Liver (tissue), 9 donors: ENCODE measurements around the gene FAM117A. TPM values are rescaled to one million over a fixed set of nuclear protein-coding genes. Genes with fewer than 3 reads are reported as not detected.

Experiments
- DNase-seq: peaks from one replicate; pipeline ENCODE4 v3.0.0-alpha.2; 2017; ENCODE audit warnings: low spot score
- H3K27ac ChIP-seq, 2 donors: one replicate each; pipeline ENCODE4 v1.7.0; 2013; ENCODE audit warnings: inconsistent platforms in 2 of 2, low read length in 2 of 2, control low read depth in 1 of 2, low read depth in 1 of 2, mild to moderate bottlenecking in 1 of 2
- H3K27me3 ChIP-seq, 4 donors: one replicate each; pipeline versions ENCODE4 v1.6.1 to v1.7.0; 2013; ENCODE audit warnings: low read length in 3 of 4, inconsistent platforms in 1 of 4, mild to moderate bottlenecking in 1 of 4, moderate library complexity in 1 of 4; ENCODE audit not compliant: control insufficient read depth in 4 of 4, insufficient read depth in 4 of 4
- H3K36me3 ChIP-seq, 4 donors: one replicate each; pipeline versions ENCODE4 v1.6.1 to v1.7.0; 2013; ENCODE audit warnings: low read length in 3 of 4, mild to moderate bottlenecking in 3 of 4, low read depth in 1 of 4, moderate library complexity in 1 of 4; ENCODE audit not compliant: control insufficient read depth in 4 of 4, insufficient read depth in 3 of 4
- H3K4me1 ChIP-seq, 4 donors: one replicate each; pipeline versions ENCODE4 v1.6.1 to v1.7.0; 2013; ENCODE audit warnings: low read length in 3 of 4, mild to moderate bottlenecking in 3 of 4, moderate library complexity in 1 of 4; ENCODE audit not compliant: control insufficient read depth in 4 of 4, insufficient read depth in 4 of 4
- H3K4me3 ChIP-seq, 3 donors: one replicate each; pipeline versions ENCODE4 v1.6.1 to v1.7.0; 2013; ENCODE audit warnings: low read length in 3 of 3, control low read depth in 1 of 3, low read depth in 1 of 3, mild to moderate bottlenecking in 1 of 3
- H3K9ac ChIP-seq, 2 donors: one replicate each; pipeline ENCODE4 v1.7.0; 2013; ENCODE audit warnings: low read length in 2 of 2, mild to moderate bottlenecking in 2 of 2, moderate library complexity in 2 of 2, control low read depth in 1 of 2, low read depth in 1 of 2
- H3K9me3 ChIP-seq, 4 donors: one replicate each; pipeline versions ENCODE4 v1.6.1 to v1.7.0; 2013; ENCODE audit warnings: low read length in 3 of 4; ENCODE audit not compliant: control insufficient read depth in 4 of 4
- CTCF ChIP-seq: fragments of 150-350 bp; IDR thresholded peaks from 2 replicates; pipeline ENCODE4 v1.5.1; 2017; ENCODE audit warnings: improper control_type of control experiment, low read depth, low read length; ENCODE audit not compliant: missing input control
- EGR1 ChIP-seq, 2 donors: IDR thresholded peaks; 2 replicates each; pipeline ENCODE4 v1.6.1; 2016 to 2018; ENCODE audit warnings: antibody characterized with exemption in 2 of 2, low read depth in 2 of 2
- FOXA1 ChIP-seq: IDR thresholded peaks from 2 replicates; pipeline ENCODE4 v1.6.1; 2016; ENCODE audit warnings: antibody characterized with exemption
- FOXA2 ChIP-seq: IDR thresholded peaks from 2 replicates; pipeline ENCODE4 v1.6.1; 2016; ENCODE audit warnings: antibody characterized with exemption
- GABPA ChIP-seq, 2 donors: IDR thresholded peaks in 1 of 2; conservative IDR thresholded peaks in 1 of 2; 2 replicates each; pipeline ENCODE4 v1.6.1; 2016; ENCODE audit warnings: antibody characterized with exemption in 2 of 2, mild to moderate bottlenecking in 1 of 2, moderate library complexity in 1 of 2
- HNF4A ChIP-seq, 2 donors: conservative IDR thresholded peaks; 2 replicates each; pipeline ENCODE4 v1.6.1; 2016; ENCODE audit warnings: antibody characterized with exemption in 2 of 2, mild to moderate bottlenecking in 2 of 2
- HNF4G ChIP-seq: IDR thresholded peaks from 2 replicates; pipeline ENCODE4 v1.6.1; 2016; ENCODE audit warnings: antibody characterized with exemption
- JUND ChIP-seq, 2 donors: IDR thresholded peaks; 2 replicates each; pipeline ENCODE4 v1.6.1; 2016; ENCODE audit warnings: antibody characterized with exemption in 2 of 2
- MAX ChIP-seq: IDR thresholded peaks from 2 replicates; pipeline ENCODE4 v1.6.1; 2016; ENCODE audit warnings: antibody characterized with exemption
- NR2F2 ChIP-seq: IDR thresholded peaks from 2 replicates; pipeline ENCODE4 v1.6.1; 2016; ENCODE audit warnings: antibody characterized with exemption
- RAD21 ChIP-seq, 2 donors: IDR thresholded peaks; 2 replicates each; pipeline ENCODE4 v1.6.1; 2016; ENCODE audit warnings: antibody characterized with exemption in 2 of 2, mild to moderate bottlenecking in 2 of 2
- REST ChIP-seq: IDR thresholded peaks from 2 replicates; pipeline ENCODE4 v1.6.1; 2016; ENCODE audit warnings: antibody characterized with exemption, mild to moderate bottlenecking
- RXRA ChIP-seq, 2 donors: IDR thresholded peaks; 2 replicates each; pipeline ENCODE4 v1.6.1; 2017 to 2018; ENCODE audit warnings: antibody characterized with exemption in 2 of 2, mild to moderate bottlenecking in 1 of 2
- SP1 ChIP-seq: IDR thresholded peaks from 2 replicates; pipeline ENCODE4 v1.6.1; 2018; ENCODE audit warnings: antibody characterized with exemption, mild to moderate bottlenecking
- TAF1 ChIP-seq: conservative IDR thresholded peaks from 2 replicates; pipeline ENCODE4 v1.6.1; 2016; ENCODE audit warnings: antibody characterized with exemption, mild to moderate bottlenecking
- YY1 ChIP-seq: IDR thresholded peaks from 2 replicates; pipeline ENCODE4 v1.6.1; 2016; ENCODE audit warnings: antibody characterized with exemption, mild to moderate bottlenecking
- WGBS: extraction: QIAGEN DNeasy Blood & Tissue Kit; methylation state at CpG from one replicate; pipeline ENCODE4 v1.1.7; 2013; 5-methylcytosine and 5-hydroxymethylcytosine counted together
- polyA plus RNA-seq, 2 donors: library from polyadenylated mRNA; stranded (reverse) in 1 of 2; unstranded in 1 of 2; fragments of 200-250 nt in 1 of 2; fragments of >200 nt in 1 of 2; fragmentation: Nextera tagmentation in 1 of 2; extraction: Ambion mirVana in 1 of 2; gene quantifications; one replicate each; pipeline versions ENCODE4 v1.2.1 to v1.2.3, GENCODE V29; 2013 to 2015
- total RNA-seq, 2 donors: library from RNA; depleted of rRNA; stranded (reverse); fragments of >200 nt; gene quantifications; one replicate each; pipeline ENCODE4 v1.2.3, GENCODE V29; 2014
- TF ChIP-seq, protein P1 (sequence below): IDR thresholded peaks from 2 replicates; pipeline ENCODE4 v1.6.1; 2016; ENCODE audit warnings: antibody characterized with exemption
- TF ChIP-seq, protein P2 (sequence below): IDR thresholded peaks from 2 replicates; pipeline ENCODE4 v1.6.1; 2016; ENCODE audit warnings: antibody characterized with exemption
- donor health status: healthy.
- donor health status: healthy.
- donor health status: healthy.
- donor health status: healthy.
- donor health status: healthy.

FAM117A gene
- total and polyA plus RNA-seq, 4 donors = 4.5 to 39.3 (median 5.5) TPM

DNA sequence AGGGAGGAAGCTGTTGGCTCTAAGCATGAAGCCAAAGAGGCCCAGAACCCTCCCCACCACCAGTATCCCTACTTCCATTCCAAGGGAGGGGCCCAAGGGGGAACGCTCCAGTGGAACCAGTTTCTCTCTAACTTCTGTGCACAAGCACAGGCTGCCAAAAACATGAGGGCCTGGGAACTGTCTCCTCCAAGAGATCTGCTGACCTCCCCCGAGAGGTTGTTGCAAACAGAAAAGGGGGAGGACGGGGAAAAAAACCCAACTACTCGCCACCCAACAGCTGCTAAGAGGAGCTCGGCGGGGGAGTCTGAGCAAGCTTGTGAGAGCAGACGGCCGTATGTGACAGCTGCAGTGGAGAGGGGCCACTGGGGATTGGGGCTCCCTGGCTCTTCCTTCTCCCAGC is 40.5 kb downstream of the FAM117A start:
- 86% methylated on average over 8 of the region's 8 CpGs for WGBS
- DNase-seq = no peak

More for the DNA sequence above, 40.5 kb downstream of the FAM117A start:
- Histone ChIP-seq H3K27me3 (no peaks in the 10 kb centered on the region), H3K9me3 (no peaks in the 10 kb centered on the region), H3K9ac (no peak overlapping the region), H3K36me3 (peaks cover 2 to 23% (median 18%) of the 10 kb centered on the region in 4 donors), H3K27ac (no peak overlapping the region), H3K4me1 (peaks cover 0 to 2% (median 0%) of the 10 kb centered on the region in 4 donors), H3K4me3 (no peak overlapping the region)
- TF ChIP-seq SP1 (peak; percentile 33), JUND (IDR thresholded peaks at IDR 0.05) (no peak), HNF4A (conservative IDR thresholded peaks at IDR 0.05) (no peak), FOXA2 (no peak), RXRA (IDR thresholded peaks at IDR 0.05) (peak in 1 of 2 donors; percentile 15), TAF1 (no peak), RAD21 (IDR thresholded peaks at IDR 0.05) (peak; percentile 14 to 21), YY1 (no peak), REST (no peak), MAX (no peak), NR2F2 (peak; percentile 89), EGR1 (IDR thresholded peaks at IDR 0.05; ENCODE audit: low read depth in 2 of 2) (no peak), CTCF (no peak), GABPA (IDR thresholded peaks at IDR 0.05 in 1 of 2, conservative IDR thresholded peaks at IDR 0.05 in 1 of 2) (no peak), FOXA1 (no peak), HNF4G (no peak)
- TF ChIP-seq, protein P1, sequence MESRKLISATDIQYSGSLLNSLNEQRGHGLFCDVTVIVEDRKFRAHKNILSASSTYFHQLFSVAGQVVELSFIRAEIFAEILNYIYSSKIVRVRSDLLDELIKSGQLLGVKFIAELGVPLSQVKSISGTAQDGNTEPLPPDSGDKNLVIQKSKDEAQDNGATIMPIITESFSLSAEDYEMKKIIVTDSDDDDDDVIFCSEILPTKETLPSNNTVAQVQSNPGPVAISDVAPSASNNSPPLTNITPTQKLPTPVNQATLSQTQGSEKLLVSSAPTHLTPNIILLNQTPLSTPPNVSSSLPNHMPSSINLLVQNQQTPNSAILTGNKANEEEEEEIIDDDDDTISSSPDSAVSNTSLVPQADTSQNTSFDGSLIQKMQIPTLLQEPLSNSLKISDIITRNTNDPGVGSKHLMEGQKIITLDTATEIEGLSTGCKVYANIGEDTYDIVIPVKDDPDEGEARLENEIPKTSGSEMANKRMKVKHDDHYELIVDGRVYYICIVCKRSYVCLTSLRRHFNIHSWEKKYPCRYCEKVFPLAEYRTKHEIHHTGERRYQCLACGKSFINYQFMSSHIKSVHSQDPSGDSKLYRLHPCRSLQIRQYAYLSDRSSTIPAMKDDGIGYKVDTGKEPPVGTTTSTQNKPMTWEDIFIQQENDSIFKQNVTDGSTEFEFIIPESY = no peak
- TF ChIP-seq, protein P2, sequence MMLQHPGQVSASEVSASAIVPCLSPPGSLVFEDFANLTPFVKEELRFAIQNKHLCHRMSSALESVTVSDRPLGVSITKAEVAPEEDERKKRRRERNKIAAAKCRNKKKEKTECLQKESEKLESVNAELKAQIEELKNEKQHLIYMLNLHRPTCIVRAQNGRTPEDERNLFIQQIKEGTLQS = no peak
